HepG2 (cell line): ENCODE data around the gene MMD2. TPM values are rescaled to one million over a fixed set of nuclear protein-coding genes. Genes with fewer than 3 reads are reported as not detected.

Experiments
- ATAC-seq: fragments of 200-7000 bp; cut with Tn5 transposase; 3 replicates; pipeline ENCODE4 v1.9.1; 2020; ENCODE audit warnings: mild to moderate bottlenecking, moderate library complexity
- BruUV-seq: library from RNA; stranded (reverse); fragments of 400-500 nt; replicated peaks from 2 replicates; lab custom pipeline; 2021; lab: Mats Ljungman, UMichigan
- CTCF ChIA-PET: fragments of 300-600 bp; formaldehyde crosslinking; extraction: SDS; loops from one replicate; lab custom pipeline; 2021; ENCODE audit warnings: low total read pairs, inconsistent platforms, low intra/inter-chr PET ratio; lab: Yijun Ruan, JAX
- POLR2A ChIA-PET: fragments of 350-600 bp; sonication (Branson Sonifier 250); formaldehyde crosslinking; loops from one replicate; lab custom pipeline; 2020; ENCODE audit warnings: antibody characterized with exemption, inconsistent platforms; lab: Yijun Ruan, JAX
- DNase-seq: peaks from one replicate; pipeline ENCODE4 v3.0.0-alpha.2; 2015; ENCODE audit warnings: low spot score
- FAIRE-seq: peaks from 3 replicates; lab custom pipeline; 2011; peaks lifted over from hg19 to GRCh38; lab: Jason Lieb, UNC
- H2AFZ ChIP-seq: one replicate; pipeline ENCODE4 v1.6.1; 2011; ENCODE audit warnings: low read length, inconsistent platforms
- H3K27ac ChIP-seq: fragments of 300-600 bp; 3 replicates; pipeline ENCODE4 v1.8.0; 2011; ENCODE audit warnings: mixed run types, mild to moderate bottlenecking, mixed read lengths, low read length, inconsistent platforms; ENCODE audit not compliant: insufficient read depth; ENCODE audit errors: extremely low read length
- H3K27me3 ChIP-seq, 2 experiments: fragments of 200-600 bp in 1 of 2; 2 replicates in 1 of 2; 3 replicates in 1 of 2; pipeline versions ENCODE4 v1.6.0 to v1.8.0; 2011; ENCODE audit warnings: low read length in 2 of 2, mild to moderate bottlenecking in 2 of 2, moderate library complexity in 2 of 2, inconsistent platforms in 1 of 2; ENCODE audit not compliant: insufficient read depth in 2 of 2, control insufficient read depth in 1 of 2
- H3K36me3 ChIP-seq, 2 experiments: fragments of 200-600 bp in 1 of 2; replicated peaks in 1 of 2; 2 replicates in 1 of 2; 3 replicates in 1 of 2; pipeline versions ENCODE4 v1.5.1 to v1.8.0; 2011; ENCODE audit warnings: low read length in 2 of 2, inconsistent platforms in 1 of 2; ENCODE audit not compliant: insufficient read depth in 2 of 2, control insufficient read depth in 1 of 2
- H3K4me1 ChIP-seq: 2 replicates; pipeline ENCODE4 v1.5.1; 2012; ENCODE audit warnings: low read length, inconsistent platforms; ENCODE audit not compliant: insufficient read depth
- H3K4me2 ChIP-seq: 2 replicates; pipeline ENCODE4 v1.6.0; 2011; ENCODE audit warnings: low read depth, low read length, inconsistent platforms
- H3K4me3 ChIP-seq, 3 experiments: fragments of 200-600 bp in 1 of 3; sonication (generic), shearing (Covaris generic) in 1 of 3; replicated peaks in 1 of 3; 2 replicates each; pipeline ENCODE4 v1.5.1; 2011 to 2016; ENCODE audit warnings: low read length in 3 of 3, inconsistent platforms in 2 of 3, low read depth in 2 of 3, mild to moderate bottlenecking in 2 of 3, control low read depth in 1 of 3, mixed read lengths in 1 of 3; ENCODE audit not compliant: insufficient read depth in 1 of 3
- H3K79me2 ChIP-seq: one replicate; pipeline ENCODE4 v1.6.1; 2011; ENCODE audit warnings: low read length, inconsistent platforms; ENCODE audit not compliant: insufficient read depth
- H3K9ac ChIP-seq: 2 replicates; pipeline ENCODE4 v1.6.0; 2011; ENCODE audit warnings: mild to moderate bottlenecking, low read depth, low read length, inconsistent platforms; ENCODE audit not compliant: insufficient read depth
- H3K9me3 ChIP-seq: 2 replicates; pipeline ENCODE4 v1.5.1; 2012; ENCODE audit warnings: mild to moderate bottlenecking, low read length
- H4K20me1 ChIP-seq: 2 replicates; pipeline ENCODE4 v1.6.0; 2011; ENCODE audit warnings: inconsistent platforms, mild to moderate bottlenecking, low read length, moderate library complexity; ENCODE audit not compliant: insufficient read depth
- HES4 ChIP-seq: sonication (generic); formaldehyde crosslinking; IDR thresholded peaks from 2 replicates; pipeline ENCODE4 v1.9.0; 2021; ENCODE audit warnings: mild to moderate bottlenecking, missing genetic modification reagents, borderline replicate concordance
- MIXL1 ChIP-seq: IDR thresholded peaks from 2 replicates; pipeline ENCODE4 v1.6.1; 2016
- PRDM4 ChIP-seq: sonication (generic); formaldehyde crosslinking; IDR thresholded peaks from 2 replicates; pipeline ENCODE4 v1.9.0; 2021; ENCODE audit warnings: missing genetic modification reagents, borderline replicate concordance
- ZFP1 ChIP-seq: IDR thresholded peaks from 2 replicates; pipeline ENCODE4 v1.6.1; 2016
- ZNF512B ChIP-seq: sonication (generic); formaldehyde crosslinking; IDR thresholded peaks from 2 replicates; pipeline ENCODE4 v1.5.1; 2020; ENCODE audit warnings: missing genetic modification reagents, mild to moderate bottlenecking, borderline replicate concordance
- ZNF850 ChIP-seq: sonication (generic); formaldehyde crosslinking; conservative IDR thresholded peaks from 2 replicates; pipeline ENCODE4 v1.9.0; 2021; ENCODE audit warnings: mild to moderate bottlenecking, missing genetic modification reagents
- WGBS: methylation state at CpG from one replicate; pipeline ENCODE4 v1.1.6; 2017; ENCODE audit warnings: low lambda C conversion rate; 5-methylcytosine and 5-hydroxymethylcytosine counted together
- in situ Hi-C: cut with HindIII; loops from 2 replicates; pipeline ENCODE4 v1.10.0; 2017; ENCODE audit warnings: low pct_unique_long_range_greater_than_20kb; ENCODE audit not compliant: extremely low pct_ligation_motif_present
- intact Hi-C: fragments of 100-400 bp; cut with micrococcal nuclease; formaldehyde crosslinking; loops from one replicate; pipeline ENCODE4 v1.10.0; 2022; ENCODE audit not compliant: unreplicated experiment
- polyA plus RNA-seq, 8 experiments: library from polyadenylated mRNA; depleted of rRNA in 3 of 8; stranded (reverse) in 7 of 8; unstranded in 1 of 8; fragments of >200 nt; fragmentation: Illumina TruSeq in 4 of 8; extraction: Trizol in 4 of 8; gene quantifications; 2 replicates each; pipeline versions ENCODE4 v1.2.1 to v1.2.3, GENCODE V29; 2011 to 2016; ENCODE audit warnings: low read depth in 4 of 8, missing spikeins in 1 of 8, mixed read lengths in 1 of 8; ENCODE audit not compliant: insufficient read depth in 1 of 8
- total RNA-seq, 5 experiments: library from RNA; depleted of rRNA; stranded (reverse); fragments of >200 nt; fragmentation: Illumina TruSeq; extraction: Trizol; gene quantifications; 2 replicates each; pipeline ENCODE4 v1.2.3, GENCODE V29; 2016; ENCODE audit warnings: low read depth in 1 of 5

MMD2 gene
- total and polyA plus RNA-seq, 2 of the 13 experiments (the other 11 are each of a cell fraction or from before 2014, with no cell fraction given): not detected

GRCh38 chr7:4871930-4872675 lies 86.9 kb downstream of the MMD2 start:
- H3K4me3 ChIP-seq: no peak overlapping the region
- H3K27ac ChIP-seq: no peak overlapping the region
- no peaks in the 10 kb centered on the region for H4K20me1 ChIP-seq
- FAIRE-seq (no peak), DNase-seq (no peak), ATAC-seq (no peak)
- 25% methylated on average over 10 of the region's 19 CpGs for WGBS
- no peak overlapping the region for H3K4me2 ChIP-seq
- H2AFZ ChIP-seq: no peak overlapping the region
- no peak for TF ChIP-seq ZNF850
- no peak for TF ChIP-seq ZNF512B (CRISPR knock-in tag)
- TF ChIP-seq PRDM4 (CRISPR knock-in tag): no peak
- no peak for TF ChIP-seq MIXL1 (CRISPR knock-in tag)
- no peak for TF ChIP-seq ZFP1 (CRISPR knock-in tag)
- no peak for TF ChIP-seq HES4 (CRISPR knock-in tag)
- H3K9ac ChIP-seq: no peak overlapping the region
- 0 out of 2 replicates have a peak, but pooled peaks cover under 1% of the 10 kb centered on the region for H3K4me1 ChIP-seq
- in situ Hi-C loops (no loop called here), intact Hi-C loops (no loop called here)
- POLR2A ChIA-PET: no interaction called here
- H3K9me3 ChIP-seq: no peaks in the 10 kb centered on the region
- CTCF ChIA-PET: no interaction called here
- no peaks in the 10 kb centered on the region for H3K36me3 ChIP-seq
- BruUV-seq: no TSS peak
- no peaks in the 10 kb centered on the region for H3K79me2 ChIP-seq
- peaks cover 3 to 41% of the 10 kb centered on the region in 2 experiments for H3K27me3 ChIP-seq
